ENCODE measurements around the gene RGP1. TPM values are rescaled to one million over a fixed set of nuclear protein-coding genes. Genes with fewer than 3 reads are reported as not detected.

RGP1 gene, protein sequence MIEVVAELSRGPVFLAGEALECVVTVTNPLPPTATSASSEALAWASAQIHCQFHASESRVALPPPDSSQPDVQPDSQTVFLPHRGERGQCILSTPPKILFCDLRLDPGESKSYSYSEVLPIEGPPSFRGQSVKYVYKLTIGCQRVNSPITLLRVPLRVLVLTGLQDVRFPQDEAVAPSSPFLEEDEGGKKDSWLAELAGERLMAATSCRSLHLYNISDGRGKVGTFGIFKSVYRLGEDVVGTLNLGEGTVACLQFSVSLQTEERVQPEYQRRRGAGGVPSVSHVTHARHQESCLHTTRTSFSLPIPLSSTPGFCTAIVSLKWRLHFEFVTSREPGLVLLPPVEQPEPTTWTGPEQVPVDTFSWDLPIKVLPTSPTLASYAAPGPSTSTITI
- 10 to 100 TPM; 12.7 to 19.2 (median 17.5) TPM for total RNA-seq

DNA sequence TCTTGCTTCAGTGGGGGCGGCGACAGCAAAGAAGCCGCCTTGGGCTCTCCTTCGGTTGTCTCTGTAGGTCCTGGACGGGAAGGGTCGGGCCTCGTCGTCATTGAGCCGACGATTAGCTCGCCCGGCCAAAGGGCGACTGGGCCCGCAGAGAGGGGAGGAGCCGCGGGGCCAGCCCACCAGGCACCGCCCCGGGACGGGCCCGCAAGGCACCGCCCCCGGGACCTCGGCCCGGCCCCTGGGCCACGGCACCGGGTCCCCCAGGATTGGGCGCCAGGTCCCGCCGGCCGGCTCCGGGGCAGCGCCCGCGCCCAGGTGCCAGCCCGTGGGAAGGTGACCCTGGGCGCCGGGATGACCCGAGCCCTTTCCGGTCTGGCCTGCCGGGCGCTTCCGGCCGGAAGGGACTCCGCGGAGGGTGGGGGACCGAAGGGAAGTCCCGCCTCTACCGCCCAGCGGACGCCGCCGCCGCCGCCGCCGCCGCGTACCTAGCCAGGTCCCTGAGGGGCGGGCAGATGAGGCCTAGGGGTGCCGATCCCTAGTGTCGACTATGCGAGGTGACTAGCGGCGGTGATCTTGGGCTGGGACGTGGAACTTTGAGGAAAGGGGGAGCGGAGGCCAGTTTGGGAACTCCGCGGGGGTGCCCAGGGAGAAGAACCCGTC is at the start of gene RGP1, which contains the start of gene GBA2:
Gene RGP1, plus strand, starts transcription at position 430 of the 657 bp plus-strand sequence. CDS start 469 bp downstream, outside the sequence.
Gene GBA2, minus strand, starts transcription at position 371 of the 657 bp plus-strand sequence. CDS start 524 bp downstream, outside the sequence.
- TF ChIP-seq, protein P1, sequence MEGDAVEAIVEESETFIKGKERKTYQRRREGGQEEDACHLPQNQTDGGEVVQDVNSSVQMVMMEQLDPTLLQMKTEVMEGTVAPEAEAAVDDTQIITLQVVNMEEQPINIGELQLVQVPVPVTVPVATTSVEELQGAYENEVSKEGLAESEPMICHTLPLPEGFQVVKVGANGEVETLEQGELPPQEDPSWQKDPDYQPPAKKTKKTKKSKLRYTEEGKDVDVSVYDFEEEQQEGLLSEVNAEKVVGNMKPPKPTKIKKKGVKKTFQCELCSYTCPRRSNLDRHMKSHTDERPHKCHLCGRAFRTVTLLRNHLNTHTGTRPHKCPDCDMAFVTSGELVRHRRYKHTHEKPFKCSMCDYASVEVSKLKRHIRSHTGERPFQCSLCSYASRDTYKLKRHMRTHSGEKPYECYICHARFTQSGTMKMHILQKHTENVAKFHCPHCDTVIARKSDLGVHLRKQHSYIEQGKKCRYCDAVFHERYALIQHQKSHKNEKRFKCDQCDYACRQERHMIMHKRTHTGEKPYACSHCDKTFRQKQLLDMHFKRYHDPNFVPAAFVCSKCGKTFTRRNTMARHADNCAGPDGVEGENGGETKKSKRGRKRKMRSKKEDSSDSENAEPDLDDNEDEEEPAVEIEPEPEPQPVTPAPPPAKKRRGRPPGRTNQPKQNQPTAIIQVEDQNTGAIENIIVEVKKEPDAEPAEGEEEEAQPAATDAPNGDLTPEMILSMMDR (IDR thresholded peaks at IDR 0.05), result no peak
- no peak for DNase-seq (ENCODE audit: low spot score)
- ATAC-seq (ENCODE audit: low FRiP score), result peak; percentile 93

DNA sequence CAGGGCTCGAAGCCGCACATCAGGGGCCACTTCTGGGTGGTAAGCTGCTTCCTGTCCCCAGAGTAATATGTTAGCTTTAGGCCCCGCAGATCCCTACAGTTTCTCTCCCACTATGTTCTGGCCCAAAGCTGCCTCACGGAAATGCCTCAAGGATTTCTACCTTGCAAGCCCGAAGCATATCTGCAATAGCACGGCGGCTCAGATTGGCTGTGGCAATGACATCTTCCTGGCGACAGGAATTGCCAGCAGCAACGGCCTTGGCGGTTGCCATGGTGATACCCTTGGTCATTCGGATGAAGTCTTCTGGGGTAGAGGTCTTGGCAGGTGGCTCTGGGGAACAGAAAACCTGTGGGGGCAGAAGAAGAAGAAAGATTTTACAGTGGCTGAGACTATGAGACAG is 49.1 kb upstream of the RGP1 start:
- DNase-seq (ENCODE audit: low spot score) (no peak), ATAC-seq (ENCODE audit: low FRiP score) (no peak)
- TF ChIP-seq, protein P1 (IDR thresholded peaks at IDR 0.05), result no peak

DNA sequence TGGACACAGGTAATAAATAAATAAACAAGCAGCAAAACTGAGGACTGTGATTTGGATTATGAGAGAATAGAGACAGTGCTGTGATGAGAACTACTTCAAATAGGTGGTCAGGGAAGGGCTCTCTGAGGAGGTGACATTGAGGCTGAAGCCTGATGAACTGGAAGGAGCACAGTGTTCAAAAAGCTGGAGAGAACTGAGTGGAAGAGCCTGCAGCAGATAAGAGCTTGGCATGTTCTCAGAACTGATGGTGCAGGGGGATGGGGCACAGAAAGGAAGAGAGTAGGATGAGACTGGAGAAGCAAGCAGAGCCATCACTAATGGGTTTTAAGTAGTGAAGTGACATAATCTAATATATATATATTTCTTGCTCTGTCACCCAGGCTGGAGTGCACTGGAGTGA is 48.1 kb upstream of the RGP1 start:
- TF ChIP-seq, protein P1 (IDR thresholded peaks at IDR 0.05), result no peak
- ATAC-seq (ENCODE audit: low FRiP score) (no peak), DNase-seq (ENCODE audit: low spot score) (no peak)

DNA sequence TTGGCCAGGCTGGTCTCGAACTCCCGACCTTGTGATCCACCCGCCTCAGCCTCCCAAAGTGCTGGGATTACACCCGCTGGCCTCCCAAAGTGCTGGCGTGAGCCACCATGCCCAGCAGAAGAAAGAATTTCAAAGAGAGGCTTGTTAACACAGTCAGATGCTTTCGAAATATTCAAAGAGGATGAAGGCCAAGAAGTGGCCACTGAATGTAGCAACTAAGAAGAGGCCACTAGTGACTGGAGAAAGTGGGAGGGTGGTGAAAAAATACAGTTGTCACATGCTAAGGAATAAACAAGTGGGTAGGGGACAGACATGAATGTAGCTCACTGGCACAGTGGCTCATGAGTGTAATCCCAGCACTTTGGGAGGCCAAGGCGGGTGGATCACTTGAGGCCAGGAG is 46.4 kb upstream of the RGP1 start:
- ATAC-seq (ENCODE audit: low FRiP score) (no peak), DNase-seq (ENCODE audit: low spot score) (no peak)

DNA sequence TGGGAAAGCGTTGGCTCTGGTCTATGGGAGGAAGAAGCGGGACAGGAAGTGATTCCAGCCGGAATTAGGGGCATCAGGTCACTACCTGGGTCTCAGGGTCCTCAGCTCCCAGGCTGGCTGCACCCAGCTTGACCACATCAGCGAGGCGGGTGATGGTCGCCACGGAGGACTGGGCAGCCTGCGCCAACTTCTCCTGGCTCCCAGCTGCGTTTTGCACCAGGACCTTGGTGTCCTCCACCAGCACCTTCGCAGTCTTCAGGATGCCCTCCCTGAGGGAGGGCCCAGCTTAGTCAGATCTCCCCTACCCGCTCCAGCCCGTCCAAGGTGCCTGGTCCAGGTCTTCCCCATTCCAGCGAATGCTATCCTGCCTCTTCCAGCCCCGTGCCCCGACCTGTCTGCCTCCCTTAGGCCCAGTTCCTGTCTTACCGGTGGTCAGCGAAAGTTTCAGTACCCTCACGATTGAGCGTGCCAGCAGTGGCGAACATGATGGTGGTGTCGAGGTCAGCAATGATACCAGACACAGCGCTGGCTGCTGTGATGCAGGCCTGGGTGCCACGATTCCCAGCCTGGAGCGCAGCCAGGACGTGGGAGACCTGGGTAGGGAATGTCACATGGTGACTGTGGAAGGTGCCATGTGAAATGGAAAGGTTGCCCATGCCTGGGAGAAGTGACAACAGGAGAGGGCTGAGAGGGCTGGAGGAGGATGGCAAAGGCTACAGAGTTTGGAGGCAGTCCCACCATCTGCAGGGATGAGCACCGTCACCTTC is 45.0 kb upstream of the RGP1 start:
- ATAC-seq (ENCODE audit: low FRiP score), result no peak
- DNase-seq (ENCODE audit: low spot score), result no peak
- TF ChIP-seq, protein P1 (IDR thresholded peaks at IDR 0.05), result no peak

More for the DNA sequence above, 46.4 kb upstream of the RGP1 start:
- TF ChIP-seq, protein P1 (IDR thresholded peaks at IDR 0.05), result no peak

DNA sequence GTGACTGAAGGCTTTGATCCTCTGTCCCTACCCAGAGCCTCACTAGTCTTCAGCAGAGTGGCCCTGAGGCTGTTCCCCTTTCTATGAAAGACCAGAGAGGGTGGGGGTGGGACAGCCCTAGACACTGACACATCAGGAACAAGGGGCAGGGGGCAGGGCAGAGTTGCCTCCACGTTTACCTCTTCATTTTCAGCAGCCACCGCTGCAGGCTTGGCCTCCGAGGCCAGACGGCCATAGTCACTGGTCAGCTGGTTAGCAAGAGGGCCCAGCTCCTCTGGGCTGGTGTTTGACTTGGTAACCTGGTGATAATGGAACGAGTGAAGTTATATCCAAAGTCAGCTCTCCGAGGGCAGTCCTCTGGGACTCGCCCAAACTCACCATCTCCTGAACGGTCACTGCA is 43.7 kb upstream of the RGP1 start:
- DNase-seq (ENCODE audit: low spot score) (no peak), ATAC-seq (ENCODE audit: low FRiP score) (no peak)
- TF ChIP-seq, protein P1 (IDR thresholded peaks at IDR 0.05), result no peak
